Muscle of leg (tissue), 11 donors: ENCODE measurements around the gene GOLGA6L2. TPM values are rescaled to one million over a fixed set of nuclear protein-coding genes. Genes with fewer than 3 reads are reported as not detected.
"Not testable (repeated sequence)": the region's sequence is repeated elsewhere in the genome, so short reads cannot be mapped to it uniquely, and the experiment has no call there.

Source experiments
- DNase-seq: peaks from one replicate; pipeline ENCODE4 v3.0.0; 2013
- H3K27ac ChIP-seq: one replicate; pipeline ENCODE4 v1.5.1; 2013; ENCODE audit warnings: mild to moderate bottlenecking, low read length, control low read depth
- H3K27me3 ChIP-seq: one replicate; pipeline ENCODE4 v1.6.1; 2013; ENCODE audit warnings: low read length; ENCODE audit not compliant: control insufficient read depth, insufficient read depth
- H3K36me3 ChIP-seq: one replicate; pipeline ENCODE4 v1.6.1; 2013; ENCODE audit warnings: low read length; ENCODE audit not compliant: control insufficient read depth, insufficient read depth
- H3K4me1 ChIP-seq: one replicate; pipeline ENCODE4 v1.6.1; 2013; ENCODE audit warnings: low read length; ENCODE audit not compliant: control insufficient read depth, insufficient read depth
- H3K4me3 ChIP-seq: one replicate; pipeline ENCODE4 v1.5.1; 2013; ENCODE audit warnings: low read length, control low read depth
- H3K9me3 ChIP-seq: replicated peaks from 2 replicates; pipeline ENCODE4 v1.6.1; 2013; ENCODE audit warnings: low read depth, low read length; ENCODE audit not compliant: control insufficient read depth
- WGBS: methylation state at CpG from one replicate; pipeline ENCODE4 v1.1.5; 2013; ENCODE audit warnings: missing lambda C conversion rate; ENCODE audit not compliant: insufficient coverage; 5-methylcytosine and 5-hydroxymethylcytosine counted together
- polyA plus RNA-seq, 8 donors: library from polyadenylated mRNA; unstranded; fragments of 120-200 nt; gene quantifications; one replicate each; pipeline versions ENCODE4 v1.2.1 to v1.2.3, GENCODE V29; 2013; ENCODE audit warnings: inconsistent platforms in 1 of 8, low replicate concordance in 1 of 8; ENCODE audit not compliant: insufficient read length in 8 of 8, insufficient read depth in 1 of 8
- total RNA-seq: library from RNA; stranded (reverse); fragments of 120-200 nt; gene quantifications from one replicate; pipeline ENCODE4 v1.2.4, GENCODE V29; 2013

GOLGA6L2 gene
- total and polyA plus RNA-seq, 9 donors, result 0.05 TPM; not detected in 8

GRCh38 chr15:23446215-23447106 lies 582 bp downstream of the GOLGA6L2 start:
- 96% methylated on average over 11 of the region's 15 CpGs for WGBS
- Histone ChIP-seq H3K9me3 (peaks cover 2% of the 10 kb centered on the region), H3K4me3 (no peak overlapping the region), H3K27me3 (no peaks in the 10 kb centered on the region), H3K4me1 (no peaks in the 10 kb centered on the region), H3K36me3 (no peaks in the 10 kb centered on the region), H3K27ac (no peak overlapping the region)
- DNase-seq, result no peak

- peaks cover 2% of the 10 kb centered on the region for H3K9me3 ChIP-seq
- no peak overlapping the region for H3K4me3 ChIP-seq
- 72% methylated on average over 3 of the region's 11 CpGs for WGBS
- DNase-seq, result no peak
- no peaks in the 10 kb centered on the region for H3K27me3 ChIP-seq
- no peaks in the 10 kb centered on the region for H3K4me1 ChIP-seq
- H3K36me3 ChIP-seq, result no peaks in the 10 kb centered on the region
- H3K27ac ChIP-seq, result no peak overlapping the region
Observed at GRCh38 chr15:23444269-23444668, 2.8 kb downstream of the GOLGA6L2 start.

- no peaks in the 10 kb centered on the region for H3K36me3 ChIP-seq
- H3K27me3 ChIP-seq, result no peaks in the 10 kb centered on the region
- no peak for DNase-seq
- H3K27ac ChIP-seq, result no peak overlapping the region
- no peak overlapping the region for H3K4me3 ChIP-seq
- H3K9me3 ChIP-seq, result peaks cover 2% of the 10 kb centered on the region
- 92% methylated on average over 12 of the region's 13 CpGs for WGBS
- no peaks in the 10 kb centered on the region for H3K4me1 ChIP-seq
Observed at GRCh38 chr15:23441204-23441603, 5.8 kb downstream of the GOLGA6L2 start.

GRCh38 chr15:23440596-23440995 lies 6.4 kb downstream of the GOLGA6L2 start:
- Histone ChIP-seq H3K4me3 (no peak overlapping the region), H3K27me3 (no peaks in the 10 kb centered on the region), H3K9me3 (peaks cover 2% of the 10 kb centered on the region), H3K4me1 (no peaks in the 10 kb centered on the region), H3K27ac (no peak overlapping the region), H3K36me3 (no peaks in the 10 kb centered on the region)
- no peak for DNase-seq
- 90% methylated on average over 10 of the region's 10 CpGs for WGBS

GRCh38 chr15:23439513-23439912 lies 7.5 kb downstream of the GOLGA6L2 start:
- no peaks in the 10 kb centered on the region for H3K36me3 ChIP-seq
- H3K4me3 ChIP-seq, result no peak overlapping the region
- no peaks in the 10 kb centered on the region for H3K27me3 ChIP-seq
- H3K9me3 ChIP-seq, result peaks cover 2% of the 10 kb centered on the region
- DNase-seq, result no peak
- H3K27ac ChIP-seq, result no peak overlapping the region
- no peaks in the 10 kb centered on the region for H3K4me1 ChIP-seq
- WGBS, result 44% methylated on average over 4 of the region's 7 CpGs

GRCh38 chr15:23438816-23439466 lies 8.1 kb downstream of the GOLGA6L2 start:
- WGBS, result 59% methylated on average over 2 of the region's 9 CpGs
- no peak for DNase-seq

GRCh38 chr15:23437673-23438072 lies 9.4 kb downstream of the GOLGA6L2 start:
- WGBS, result 60% methylated on average over 2 of the region's 2 CpGs
- H3K4me1 ChIP-seq, result no peaks in the 10 kb centered on the region
- no peaks in the 10 kb centered on the region for H3K9me3 ChIP-seq
- DNase-seq, result no peak
- no peak overlapping the region for H3K27ac ChIP-seq
- H3K4me3 ChIP-seq, result no peak overlapping the region
- H3K27me3 ChIP-seq, result no peaks in the 10 kb centered on the region
- H3K36me3 ChIP-seq, result no peaks in the 10 kb centered on the region

More at GRCh38 chr15:23438816-23439466, 8.1 kb downstream of the GOLGA6L2 start:
- no peak overlapping the region for H3K27ac ChIP-seq
- H3K4me1 ChIP-seq, result no peaks in the 10 kb centered on the region
- H3K9me3 ChIP-seq, result no peaks in the 10 kb centered on the region
- H3K4me3 ChIP-seq, result no peak overlapping the region
- no peaks in the 10 kb centered on the region for H3K36me3 ChIP-seq
- no peaks in the 10 kb centered on the region for H3K27me3 ChIP-seq

- Histone ChIP-seq H3K27me3 (no peaks in the 10 kb centered on the region), H3K4me3 (no peak overlapping the region), H3K4me1 (no peaks in the 10 kb centered on the region), H3K9me3 (no peaks in the 10 kb centered on the region), H3K27ac (no peak overlapping the region), H3K36me3 (no peaks in the 10 kb centered on the region)
- WGBS, result 86% methylated on average over 3 of the region's 9 CpGs
- DNase-seq, result no peak
Observed at GRCh38 chr15:23437146-23437545, 9.9 kb downstream of the GOLGA6L2 start.

- H3K27ac ChIP-seq, result no peak overlapping the region
- H3K4me3 ChIP-seq, result no peak overlapping the region
- H3K4me1 ChIP-seq, result no peaks in the 10 kb centered on the region
- no peaks in the 10 kb centered on the region for H3K27me3 ChIP-seq
- H3K36me3 ChIP-seq, result no peaks in the 10 kb centered on the region
- H3K9me3 ChIP-seq, result no peaks in the 10 kb centered on the region
- 78% methylated on average over 10 of the region's 12 CpGs for WGBS
- no peak for DNase-seq
Observed at GRCh38 chr15:23436421-23436820, 10.6 kb downstream of the GOLGA6L2 start.

- H3K36me3 ChIP-seq, H3K9me3 ChIP-seq, H3K4me1 ChIP-seq, DNase-seq, H3K27ac ChIP-seq, H3K27me3 ChIP-seq, H3K4me3 ChIP-seq: not testable (repeated sequence)
- WGBS, result 100% methylated on average over 2 of the region's 2 CpGs
Observed at GRCh38 chr15:23434699-23435098, 12.3 kb downstream of the GOLGA6L2 start.
